ENCODE data around the gene ITPKB.

Gene ITPKB

GRCh38 chr1:226702957-226703831 is 35.9 kb downstream of the ITPKB start:
- peak; percentile 59 for DNase-seq

GRCh38 chr1:226702318-226702956 is 36.6 kb downstream of the ITPKB start:
- no peak for DNase-seq

- no peak for DNase-seq
Measured at GRCh38 chr1:226700861-226701260, 38.2 kb downstream of the ITPKB start.

GRCh38 chr1:226699166-226699565 is 39.9 kb downstream of the ITPKB start:
- no peak for DNase-seq

- DNase-seq = no peak
Measured at GRCh38 chr1:226698659-226699058, 40.4 kb downstream of the ITPKB start.

GRCh38 chr1:226697929-226698544 is 41.0 kb downstream of the ITPKB start:
- DNase-seq = no peak

GRCh38 chr1:226697151-226697928 is 41.7 kb downstream of the ITPKB start:
- peak; percentile 19 for DNase-seq

GRCh38 chr1:226696547-226696946 is 42.5 kb downstream of the ITPKB start:
- no peak for DNase-seq

GRCh38 chr1:226695335-226695900 is 43.7 kb downstream of the ITPKB start:
- no peak for DNase-seq

- DNase-seq = no peak
Measured at GRCh38 chr1:226692823-226693222, 46.3 kb downstream of the ITPKB start.

GRCh38 chr1:226692051-226692792 is 46.9 kb downstream of the ITPKB start:
- DNase-seq = no peak

- DNase-seq = no peak
Measured at GRCh38 chr1:226691247-226691646, 47.8 kb downstream of the ITPKB start.

- no peak for DNase-seq
Measured at GRCh38 chr1:226690460-226690982, 48.6 kb downstream of the ITPKB start.

- no peak for DNase-seq
Measured at GRCh38 chr1:226688808-226689207, 50.3 kb downstream of the ITPKB start.

GRCh38 chr1:226688056-226688748 is 50.9 kb downstream of the ITPKB start:
- no peak for DNase-seq

GRCh38 chr1:226687426-226687825 is 51.7 kb downstream of the ITPKB start:
- no peak for DNase-seq

- DNase-seq = no peak
Measured at GRCh38 chr1:226686440-226687425, 52.3 kb downstream of the ITPKB start.

- DNase-seq = no peak
Measured at GRCh38 chr1:226685196-226685820, 53.8 kb downstream of the ITPKB start.

GRCh38 chr1:226684026-226684425 is 55.1 kb downstream of the ITPKB start:
- DNase-seq = no peak

Data from fibroblast of skin of back (primary cell).